Neural crest cell (in vitro differentiated cells): ENCODE measurements around the gene EMP3. TPM values are rescaled to one million over a fixed set of nuclear protein-coding genes. Genes with fewer than 3 reads are reported as not detected.

ENCODE experiments used
- DNase-seq: peaks from one replicate; pipeline ENCODE4 v3.0.0; 2021; ENCODE audit warnings: low read depth, mixed read lengths, low spot score
- H3K27ac Mint-ChIP-seq: one replicate; pipeline ENCODE4 v1.8.0; 2021; ENCODE audit warnings: mild to moderate bottlenecking, mixed read lengths; ENCODE audit not compliant: unreplicated experiment
- H3K27me3 Mint-ChIP-seq: 2 replicates; pipeline ENCODE4 v1.8.0; 2021; ENCODE audit warnings: low read depth, mild to moderate bottlenecking, mixed read lengths
- H3K36me3 Mint-ChIP-seq: 2 replicates; pipeline ENCODE4 v1.8.0; 2021; ENCODE audit warnings: low read depth, mild to moderate bottlenecking, mixed read lengths
- H3K4me1 Mint-ChIP-seq: 2 replicates; pipeline ENCODE4 v1.8.0; 2021; ENCODE audit warnings: mixed read lengths
- H3K4me3 Mint-ChIP-seq: one replicate; pipeline ENCODE4 v1.8.0; 2021; ENCODE audit warnings: mild to moderate bottlenecking, mixed read lengths
- H3K9me3 Mint-ChIP-seq: 2 replicates; pipeline ENCODE4 v1.8.0; 2021; ENCODE audit warnings: mixed read lengths
- total RNA-seq: library from RNA; stranded (reverse); gene quantifications from 2 replicates; pipeline ENCODE4 v1.2.1, GENCODE V29; 2021
- TF ChIP-seq, protein P1 (sequence below): fragments of 200-600 bp; sonication (generic); conservative IDR thresholded peaks from 2 replicates; pipeline ENCODE4 v1.5.0; 2021; ENCODE audit warnings: antibody characterized with exemption, mild to moderate bottlenecking

EMP3 gene
- total RNA-seq, 1 donor from 2014 or later: 30.5 TPM

DNA sequence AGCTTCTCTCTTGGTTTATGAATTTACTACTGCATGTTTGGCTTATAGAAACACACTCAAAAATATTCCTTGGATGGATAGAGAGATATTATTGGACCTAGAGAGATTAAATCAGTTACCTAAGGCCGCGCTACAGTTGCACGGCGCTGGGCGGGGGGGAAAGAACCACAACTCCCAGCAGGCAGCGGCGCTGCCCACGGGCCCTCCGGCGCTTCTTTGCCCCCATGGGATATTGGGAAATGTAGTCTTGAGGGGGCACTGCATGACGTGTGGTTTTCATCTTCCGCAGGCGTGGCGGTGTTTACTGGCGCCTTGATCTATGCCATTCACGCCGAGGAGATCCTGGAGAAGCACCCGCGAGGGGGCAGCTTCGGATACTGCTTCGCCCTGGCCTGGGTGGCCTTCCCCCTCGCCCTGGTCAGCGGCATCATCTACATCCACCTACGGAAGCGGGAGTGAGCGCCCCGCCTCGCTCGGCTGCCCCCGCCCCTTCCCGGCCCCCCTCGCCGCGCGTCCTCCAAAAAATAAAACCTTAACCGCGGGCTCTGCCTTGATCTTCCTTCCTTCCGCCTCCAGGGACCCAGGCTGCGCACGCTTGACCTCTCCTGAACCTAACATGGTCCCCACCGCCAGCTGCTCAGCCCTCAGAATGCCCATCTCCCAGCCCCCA, 4.8 kb downstream of the EMP3 start:
- TF ChIP-seq, protein P1, sequence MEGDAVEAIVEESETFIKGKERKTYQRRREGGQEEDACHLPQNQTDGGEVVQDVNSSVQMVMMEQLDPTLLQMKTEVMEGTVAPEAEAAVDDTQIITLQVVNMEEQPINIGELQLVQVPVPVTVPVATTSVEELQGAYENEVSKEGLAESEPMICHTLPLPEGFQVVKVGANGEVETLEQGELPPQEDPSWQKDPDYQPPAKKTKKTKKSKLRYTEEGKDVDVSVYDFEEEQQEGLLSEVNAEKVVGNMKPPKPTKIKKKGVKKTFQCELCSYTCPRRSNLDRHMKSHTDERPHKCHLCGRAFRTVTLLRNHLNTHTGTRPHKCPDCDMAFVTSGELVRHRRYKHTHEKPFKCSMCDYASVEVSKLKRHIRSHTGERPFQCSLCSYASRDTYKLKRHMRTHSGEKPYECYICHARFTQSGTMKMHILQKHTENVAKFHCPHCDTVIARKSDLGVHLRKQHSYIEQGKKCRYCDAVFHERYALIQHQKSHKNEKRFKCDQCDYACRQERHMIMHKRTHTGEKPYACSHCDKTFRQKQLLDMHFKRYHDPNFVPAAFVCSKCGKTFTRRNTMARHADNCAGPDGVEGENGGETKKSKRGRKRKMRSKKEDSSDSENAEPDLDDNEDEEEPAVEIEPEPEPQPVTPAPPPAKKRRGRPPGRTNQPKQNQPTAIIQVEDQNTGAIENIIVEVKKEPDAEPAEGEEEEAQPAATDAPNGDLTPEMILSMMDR: peak; percentile 34
- peaks cover 6% of the 10 kb centered on the region for H3K36me3 Mint-ChIP-seq
- peak; percentile 76 for DNase-seq
- H3K4me3 Mint-ChIP-seq: peak overlapping the region; percentile 90
- peaks cover 56% of the 10 kb centered on the region for H3K4me1 Mint-ChIP-seq
- peak overlapping the region; percentile 43 for H3K27ac Mint-ChIP-seq
- peaks cover 2% of the 10 kb centered on the region for H3K9me3 Mint-ChIP-seq
- H3K27me3 Mint-ChIP-seq: peaks cover 3% of the 10 kb centered on the region

DNA sequence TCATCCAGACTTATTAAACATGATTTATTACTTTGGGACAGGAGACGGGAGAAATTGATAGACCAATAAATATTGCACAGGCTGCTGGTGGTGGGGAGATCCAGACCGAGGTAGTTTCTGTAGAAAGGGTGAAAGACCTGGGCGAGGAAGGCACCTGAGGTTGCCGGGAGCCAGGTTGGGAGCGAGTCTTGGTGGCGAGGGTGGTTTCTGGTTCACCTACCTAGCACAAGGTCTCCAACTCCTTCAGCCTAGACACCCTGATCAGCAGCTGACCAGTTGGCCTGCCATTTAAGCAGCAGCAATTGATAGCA, 7.0 kb downstream of the EMP3 start:
- H3K27ac Mint-ChIP-seq: no peak overlapping the region
- H3K36me3 Mint-ChIP-seq: peaks cover 6% of the 10 kb centered on the region
- peaks cover 2% of the 10 kb centered on the region for H3K9me3 Mint-ChIP-seq
- no peak for DNase-seq
- peaks cover 45% of the 10 kb centered on the region for H3K4me1 Mint-ChIP-seq
- H3K4me3 Mint-ChIP-seq: peak overlapping the region; percentile 86
- H3K27me3 Mint-ChIP-seq: peaks cover 3% of the 10 kb centered on the region
- TF ChIP-seq, protein P1: no peak

DNA sequence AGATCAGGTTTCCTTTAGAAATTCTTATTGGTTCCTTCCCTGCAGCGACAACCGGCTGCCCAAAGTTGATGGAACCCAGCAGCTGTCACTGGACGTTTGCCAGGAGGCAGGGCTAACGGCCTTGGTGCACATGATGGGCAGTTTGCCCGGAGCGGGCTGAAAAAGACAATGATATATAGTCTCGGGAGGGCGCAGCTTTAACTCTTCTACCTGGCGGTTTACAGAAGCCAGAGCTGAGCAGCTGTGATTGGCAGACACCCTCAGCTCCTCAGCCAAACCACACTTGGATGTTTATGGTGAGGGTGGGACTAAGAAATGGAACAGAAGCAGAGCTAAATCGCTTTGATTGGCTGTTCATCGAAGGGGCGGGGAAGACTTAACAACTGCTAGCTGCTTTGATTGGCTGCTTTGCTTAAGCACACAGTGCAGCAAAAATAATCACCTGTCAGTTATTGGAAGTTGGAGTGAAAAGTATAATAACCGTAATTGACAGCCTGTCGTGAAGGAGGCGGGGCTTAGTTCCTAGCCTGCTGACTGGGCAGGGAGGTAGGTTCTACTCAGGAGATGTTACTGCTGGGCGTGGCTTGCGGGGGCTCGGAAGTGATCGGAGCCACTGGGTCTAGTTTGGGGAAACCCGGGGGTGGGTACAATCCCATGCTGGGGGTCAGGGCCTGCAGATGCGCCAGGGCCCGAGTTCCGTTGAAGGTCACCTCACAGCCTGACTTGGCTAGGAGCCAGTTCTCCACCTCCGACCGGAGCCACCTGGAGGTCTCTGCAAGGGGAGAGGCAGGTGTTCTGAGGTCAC, 7.5 kb downstream of the EMP3 start:
- Mint-ChIP-seq H3K4me3 (peak overlapping the region; percentile 86), H3K27ac (no peak overlapping the region), H3K9me3 (peaks cover 2% of the 10 kb centered on the region), H3K36me3 (peaks cover 6% of the 10 kb centered on the region), H3K27me3 (peaks cover 3% of the 10 kb centered on the region), H3K4me1 (peaks cover 45% of the 10 kb centered on the region)
- DNase-seq: peak; percentile 50
- TF ChIP-seq, protein P1: no peak

DNA sequence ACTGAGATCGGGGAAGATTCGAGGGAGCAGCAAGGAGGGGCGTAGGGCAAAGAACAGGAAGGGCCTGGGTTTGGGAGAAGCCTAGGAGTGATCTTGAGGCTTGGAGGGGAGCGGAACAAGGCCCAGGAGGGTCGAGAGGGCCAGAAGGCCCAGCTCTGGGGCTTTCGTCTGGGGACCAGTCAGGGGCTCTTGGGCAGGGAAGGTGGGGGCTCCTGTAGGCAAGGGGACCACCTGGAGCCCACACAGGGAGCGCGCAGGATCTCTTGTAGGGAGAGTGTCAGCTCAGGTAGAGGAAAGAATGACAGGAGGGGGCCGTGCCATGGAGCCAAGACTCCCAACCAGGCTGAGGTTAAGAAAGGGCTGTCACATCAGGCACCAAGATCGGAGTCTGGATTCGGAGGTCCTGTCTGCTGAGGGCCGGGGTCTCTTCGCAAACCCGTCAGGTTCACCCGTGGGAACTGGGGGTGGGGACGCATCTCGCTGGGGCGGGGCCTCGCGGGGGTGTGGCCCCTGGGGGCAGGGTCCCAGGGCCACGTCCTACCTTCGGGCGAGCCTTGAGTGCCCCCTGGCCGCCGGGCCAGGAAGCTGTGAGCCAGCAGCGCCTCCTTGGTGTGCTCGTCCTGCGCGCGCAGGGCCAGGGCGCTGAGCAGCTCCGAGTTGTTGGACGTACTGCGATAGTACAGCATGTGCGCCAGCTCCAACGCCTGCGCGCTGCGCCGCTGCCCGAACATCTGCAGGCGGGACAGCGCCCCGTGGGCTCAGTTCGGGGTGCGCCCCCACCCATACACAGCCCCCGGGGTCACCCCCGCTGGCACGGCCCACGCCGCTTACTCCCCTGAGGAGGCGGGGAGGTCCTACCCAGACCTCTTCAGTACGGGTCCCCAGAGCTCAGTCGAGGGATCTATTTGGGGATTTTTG, 8.4 kb downstream of the EMP3 start:
- Mint-ChIP-seq H3K36me3 (peaks cover 6% of the 10 kb centered on the region), H3K27ac (no peak overlapping the region), H3K4me1 (peaks cover 45% of the 10 kb centered on the region), H3K27me3 (peaks cover 3% of the 10 kb centered on the region), H3K9me3 (no peaks in the 10 kb centered on the region), H3K4me3 (peak overlapping the region; percentile 86)
- peak; percentile 66 for DNase-seq
- TF ChIP-seq, protein P1: peak; percentile 77

DNA sequence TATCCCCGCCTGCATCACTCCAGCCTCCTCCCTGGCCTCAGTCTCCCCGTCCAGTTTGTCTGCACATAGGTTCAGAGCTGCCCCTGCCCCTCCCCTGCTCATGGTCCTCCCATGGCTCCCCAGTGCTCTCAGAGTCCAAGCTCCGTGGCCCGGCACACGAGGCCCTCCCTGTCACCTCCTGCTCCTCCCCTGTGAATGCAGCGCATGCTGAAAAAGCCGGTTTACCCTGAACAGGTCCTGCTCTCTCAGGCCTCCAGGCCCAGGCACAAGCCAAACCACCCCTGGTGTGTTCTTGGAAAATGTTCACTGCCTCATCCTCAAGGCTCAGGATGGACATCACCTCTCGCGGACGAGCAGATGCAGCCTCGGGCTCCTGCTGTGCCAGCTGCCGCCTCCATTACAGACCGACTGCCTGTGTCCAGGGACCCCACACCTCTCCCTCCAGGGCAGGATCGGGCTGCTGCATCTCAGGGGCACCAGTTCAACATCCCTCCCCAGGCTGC, 13.0 kb downstream of the EMP3 start:
- H3K4me1 Mint-ChIP-seq: peaks cover 12% of the 10 kb centered on the region
- TF ChIP-seq, protein P1: no peak
- no peaks in the 10 kb centered on the region for H3K36me3 Mint-ChIP-seq
- peaks cover 3% of the 10 kb centered on the region for H3K27me3 Mint-ChIP-seq
- DNase-seq: no peak
- no peak overlapping the region for H3K27ac Mint-ChIP-seq
- no peak overlapping the region for H3K4me3 Mint-ChIP-seq
- no peaks in the 10 kb centered on the region for H3K9me3 Mint-ChIP-seq
